IPS-11a (cell line): ENCODE data around the gene NPR1.
A peak's percentile ranks its signal among the peaks of the same experiment; 100 is the strongest.

ENCODE experiments used
- H3K4me3 ChIP-seq: one replicate; pipeline ENCODE4 v1.5.1; 2013; ENCODE audit warnings: low read depth, low read length, control low read depth

NPR1 gene

DNA sequence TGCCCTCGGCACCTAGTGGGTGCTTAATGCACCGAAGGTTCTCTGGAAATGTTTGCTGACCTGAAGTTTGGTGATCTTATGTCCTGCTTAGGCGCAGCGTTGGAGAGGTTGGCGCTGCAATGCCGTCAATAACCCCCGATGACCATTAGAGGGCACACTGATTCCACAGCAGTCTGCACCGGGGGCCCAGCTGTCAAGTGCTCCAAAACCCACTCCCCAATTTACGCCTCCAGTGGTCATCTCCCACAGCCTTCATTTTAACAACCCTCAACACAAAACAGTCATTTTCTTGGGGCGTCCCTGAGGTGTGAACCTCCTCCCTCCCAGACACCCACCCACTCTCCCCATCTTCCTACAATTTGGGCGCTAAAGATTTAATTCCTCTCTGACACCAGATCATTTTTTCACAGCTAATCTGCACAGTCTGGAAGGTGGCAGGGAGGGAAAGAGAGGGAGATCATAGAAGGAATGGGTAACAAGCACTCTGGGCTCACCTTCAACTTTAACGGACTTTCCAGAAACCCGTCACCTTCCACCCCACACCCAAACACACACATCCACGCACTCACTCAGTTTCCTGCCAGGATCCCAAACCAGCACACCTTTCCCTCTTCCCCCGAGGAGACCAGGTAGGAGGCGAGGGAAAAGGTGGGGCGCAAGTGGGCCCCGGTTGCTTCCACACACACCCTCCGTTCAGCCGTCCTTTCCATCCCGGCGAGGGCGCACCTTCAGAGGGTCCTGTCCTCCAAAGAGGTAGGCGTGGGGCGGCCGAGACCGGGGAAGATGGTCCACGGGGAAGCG, 570 bp upstream of the NPR1 start:
- peak overlapping the region; percentile 67 for H3K4me3 ChIP-seq

GRCh38 chr1:153679337-153680119, 1.0 kb downstream of the NPR1 start:
- H3K4me3 ChIP-seq, result peak overlapping the region; percentile 67

DNA sequence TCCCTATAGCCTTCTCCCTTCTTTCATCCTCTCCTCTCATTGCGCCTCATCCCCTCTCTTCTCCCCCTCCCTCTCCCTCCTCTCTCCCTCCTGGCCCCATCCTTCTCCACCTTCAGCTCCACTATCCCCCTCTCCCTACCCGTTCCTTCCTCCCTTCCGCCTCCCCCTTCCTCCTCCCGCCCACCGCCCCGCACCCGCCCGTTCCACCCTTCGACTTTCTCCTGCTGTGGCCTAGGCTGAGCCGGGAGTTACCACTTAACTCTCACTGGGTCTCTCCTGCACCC, 1.6 kb downstream of the NPR1 start:
- H3K4me3 ChIP-seq, result peak overlapping the region; percentile 67

GRCh38 chr1:153682730-153683129, 4.2 kb downstream of the NPR1 start:
- H3K4me3 ChIP-seq, result no peak overlapping the region

DNA sequence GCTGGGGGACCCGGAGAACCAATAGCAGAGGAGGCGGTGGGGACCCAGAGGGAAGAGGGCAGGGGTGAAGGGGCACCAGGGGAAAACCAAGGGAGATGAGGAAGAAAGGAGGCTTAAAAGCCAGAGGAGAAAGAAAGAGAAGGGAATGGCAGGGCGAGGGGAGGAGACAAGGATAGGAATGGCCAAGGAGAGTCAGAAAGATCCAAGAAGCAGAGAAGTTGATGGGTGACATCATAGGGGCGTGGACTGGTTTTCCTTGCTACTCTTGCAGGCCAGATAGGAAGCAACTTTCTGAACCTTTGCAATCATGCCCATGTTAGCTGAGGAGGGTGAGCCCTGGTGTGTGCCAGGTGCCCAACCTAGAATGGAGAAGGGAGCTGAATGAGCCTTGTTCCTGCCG, 5.4 kb downstream of the NPR1 start:
- no peak overlapping the region for H3K4me3 ChIP-seq

GRCh38 chr1:153684892-153685291, 6.4 kb downstream of the NPR1 start:
- no peak overlapping the region for H3K4me3 ChIP-seq

DNA sequence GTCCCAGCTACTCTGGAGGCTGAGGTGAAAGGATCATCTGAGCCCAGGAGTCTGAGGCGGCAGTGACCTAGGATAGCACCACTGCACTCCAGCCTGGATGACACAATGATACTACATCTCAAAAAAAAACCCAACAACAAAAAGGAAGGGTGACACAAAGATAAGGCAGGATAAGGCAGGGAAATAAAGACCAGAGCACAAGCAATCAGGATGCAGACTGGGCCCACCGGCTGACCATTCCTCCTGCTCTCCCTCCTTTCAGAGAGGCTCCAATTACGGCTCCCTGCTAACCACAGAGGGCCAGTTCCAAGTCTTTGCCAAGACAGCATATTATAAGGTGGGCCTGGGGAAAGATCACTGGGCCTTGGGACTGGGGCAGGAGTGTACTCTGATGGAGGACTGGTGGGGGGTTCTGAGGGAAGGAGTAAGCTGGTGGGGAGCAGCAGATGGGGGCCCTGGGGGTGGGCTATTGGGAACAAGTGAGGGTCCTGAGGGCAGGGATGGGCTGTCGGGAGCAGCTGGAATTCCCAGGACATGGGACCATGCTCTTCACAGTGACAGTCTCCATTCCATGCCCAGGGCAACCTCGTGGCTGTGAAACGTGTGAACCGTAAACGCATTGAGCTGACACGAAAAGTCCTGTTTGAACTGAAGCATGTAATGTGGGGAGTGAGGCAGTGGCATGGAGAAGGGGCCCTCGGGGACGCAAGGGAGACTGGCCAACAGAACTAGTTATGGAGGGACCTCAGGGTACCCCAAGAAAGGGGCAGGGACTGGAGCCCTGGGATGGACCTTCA, 7.3 kb downstream of the NPR1 start:
- H3K4me3 ChIP-seq, result no peak overlapping the region

DNA sequence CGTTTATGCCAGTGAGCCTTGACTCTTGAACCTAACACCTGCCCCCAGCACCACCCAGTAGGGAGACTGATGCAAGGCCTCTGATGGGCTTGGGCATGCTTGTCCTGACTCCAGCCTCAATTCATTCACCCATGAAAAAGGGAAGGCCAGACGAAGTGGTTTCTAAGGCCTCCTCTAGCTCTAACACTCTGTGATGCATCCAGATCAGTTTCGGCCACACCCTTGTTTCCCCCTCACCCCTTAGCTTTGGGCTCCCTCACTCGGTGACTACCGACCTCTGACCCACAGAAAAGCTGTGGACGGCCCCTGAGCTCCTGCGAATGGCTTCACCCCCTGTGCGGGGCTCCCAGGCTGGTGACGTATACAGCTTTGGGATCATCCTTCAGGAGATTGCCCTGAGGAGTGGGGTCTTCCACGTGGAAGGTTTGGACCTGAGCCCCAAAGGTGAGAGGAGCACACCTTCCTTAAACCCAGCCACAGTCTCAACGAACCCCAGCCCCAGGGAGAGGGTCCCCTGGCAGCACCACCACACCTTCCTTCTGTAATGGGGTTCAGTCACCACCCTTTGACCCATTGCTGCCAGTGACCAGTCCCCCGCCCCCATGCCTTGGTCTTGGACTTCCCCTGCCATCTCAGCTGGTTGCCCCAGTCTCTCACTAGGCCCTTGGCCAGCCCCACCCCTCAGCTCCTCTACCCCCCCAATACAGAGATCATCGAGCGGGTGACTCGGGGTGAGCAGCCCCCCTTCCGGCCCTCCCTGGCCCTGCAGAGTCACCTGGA, 9.0 kb downstream of the NPR1 start:
- no peak overlapping the region for H3K4me3 ChIP-seq

DNA sequence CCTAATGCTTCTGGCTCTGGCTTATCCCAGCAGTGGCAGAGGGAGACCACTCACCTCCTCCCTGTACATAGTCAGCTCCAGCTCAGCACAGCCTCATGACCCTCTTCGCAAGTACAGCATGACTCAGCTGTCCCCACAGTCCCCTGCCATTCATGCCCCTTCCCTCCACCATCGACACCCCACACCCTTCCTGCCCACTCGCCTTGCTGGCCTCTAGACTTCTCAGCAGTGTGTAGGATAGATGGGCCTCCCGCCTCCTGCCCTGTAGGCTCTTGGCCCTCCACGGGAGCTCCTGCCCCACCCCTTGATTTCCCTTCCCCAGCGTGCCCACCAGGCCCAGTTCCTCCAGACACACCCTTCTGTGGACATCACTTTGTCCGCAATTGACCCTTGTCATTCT, 9.8 kb downstream of the NPR1 start:
- H3K4me3 ChIP-seq, result no peak overlapping the region

DNA sequence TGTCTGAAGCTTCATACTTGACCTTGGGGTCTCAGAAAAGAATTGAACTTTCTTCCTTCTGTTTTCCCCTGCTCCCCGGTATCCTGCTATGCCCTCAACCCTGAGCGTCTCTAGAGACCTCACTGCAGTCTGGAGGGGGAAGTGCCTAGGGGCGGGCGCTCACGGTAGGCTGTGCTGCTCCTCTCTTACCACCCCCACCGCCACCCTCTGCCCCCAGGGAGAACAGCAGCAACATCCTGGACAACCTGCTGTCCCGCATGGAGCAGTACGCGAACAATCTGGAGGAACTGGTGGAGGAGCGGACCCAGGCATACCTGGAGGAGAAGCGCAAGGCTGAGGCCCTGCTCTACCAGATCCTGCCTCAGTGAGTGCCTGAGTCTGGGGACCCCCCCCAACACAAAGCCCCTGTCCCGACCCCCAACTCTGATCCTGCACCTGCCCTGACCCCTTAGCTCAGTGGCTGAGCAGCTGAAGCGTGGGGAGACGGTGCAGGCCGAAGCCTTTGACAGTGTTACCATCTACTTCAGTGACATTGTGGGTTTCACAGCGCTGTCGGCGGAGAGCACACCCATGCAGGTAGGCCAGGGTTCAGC, 10.3 kb downstream of the NPR1 start:
- no peak overlapping the region for H3K4me3 ChIP-seq

DNA sequence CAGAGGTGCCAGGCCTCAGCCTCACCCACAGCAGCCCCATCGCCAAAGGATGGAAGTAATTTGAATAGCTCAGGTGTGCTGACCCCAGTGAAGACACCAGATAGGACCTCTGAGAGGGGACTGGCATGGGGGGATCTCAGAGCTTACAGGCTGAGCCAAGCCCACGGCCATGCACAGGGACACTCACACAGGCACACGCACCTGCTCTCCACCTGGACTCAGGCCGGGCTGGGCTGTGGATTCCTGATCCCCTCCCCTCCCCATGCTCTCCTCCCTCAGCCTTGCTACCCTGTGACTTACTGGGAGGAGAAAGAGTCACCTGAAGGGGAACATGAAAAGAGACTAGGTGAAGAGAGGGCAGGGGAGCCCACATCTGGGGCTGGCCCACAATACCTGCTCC, 15.0 kb downstream of the NPR1 start:
- no peak overlapping the region for H3K4me3 ChIP-seq

DNA sequence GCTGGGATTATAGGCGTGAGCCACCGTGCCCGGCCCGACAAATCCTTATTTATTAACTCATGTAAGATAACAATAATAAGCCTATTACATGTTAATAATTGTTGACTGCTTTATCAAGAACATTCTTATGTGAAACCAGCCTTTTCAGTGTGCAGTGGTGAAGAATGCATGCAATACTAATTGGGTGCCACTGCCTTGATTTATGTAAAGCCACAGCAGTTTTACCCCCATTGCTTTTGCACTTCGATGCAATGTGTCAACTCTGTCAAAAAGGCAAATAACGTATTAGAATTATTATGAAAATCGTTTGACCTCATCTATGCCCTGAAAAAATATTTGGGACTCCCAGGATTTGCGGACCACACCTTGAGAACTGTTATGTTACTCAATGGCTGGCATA, 18.3 kb downstream of the NPR1 start:
- no peak overlapping the region for H3K4me3 ChIP-seq

- H3K4me3 ChIP-seq, result no peak overlapping the region
Observed at GRCh38 chr1:153697191-153698019, 18.9 kb downstream of the NPR1 start.

GRCh38 chr1:153698020-153698922, 19.8 kb downstream of the NPR1 start:
- no peak overlapping the region for H3K4me3 ChIP-seq

GRCh38 chr1:153698923-153699714, 20.6 kb downstream of the NPR1 start:
- H3K4me3 ChIP-seq, result no peak overlapping the region

- H3K4me3 ChIP-seq, result no peak overlapping the region
Observed at GRCh38 chr1:153699768-153700167, 21.3 kb downstream of the NPR1 start.

- no peak overlapping the region for H3K4me3 ChIP-seq
Observed at GRCh38 chr1:153705484-153705883, 27.0 kb downstream of the NPR1 start.

DNA sequence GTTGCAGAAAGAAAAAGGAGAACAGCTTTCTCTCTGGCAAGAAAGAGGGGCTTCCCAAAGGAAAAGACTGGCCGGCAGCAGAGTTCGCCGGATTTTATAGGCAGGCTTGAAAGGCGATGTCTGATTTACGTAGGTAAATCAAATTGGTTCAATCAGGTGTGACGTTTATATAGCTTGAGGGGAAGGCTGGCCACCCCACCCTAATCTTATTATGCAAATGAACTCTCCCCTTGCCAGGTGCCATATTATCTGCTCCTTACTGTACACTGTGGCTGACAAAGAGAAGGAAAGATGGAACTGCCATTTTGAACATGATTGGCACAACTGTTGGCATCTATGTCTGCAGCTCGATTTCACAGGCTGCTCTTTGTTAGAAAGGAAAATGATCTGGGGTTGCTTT, 32.5 kb downstream of the NPR1 start:
- no peak overlapping the region for H3K4me3 ChIP-seq
